Subcutaneous abdominal adipose tissue (tissue), 5 donors: ENCODE results near the gene FUT4.

Source experiments
- H3K27ac ChIP-seq: one replicate; pipeline ENCODE4 v1.7.0; 2013; ENCODE audit warnings: low read depth, mild to moderate bottlenecking, inconsistent platforms, low read length, moderate library complexity
- H3K27me3 ChIP-seq, 5 donors: one replicate each; pipeline ENCODE4 v1.7.0; 2013; ENCODE audit warnings: low read length in 5 of 5, inconsistent platforms in 1 of 5; ENCODE audit not compliant: control insufficient read depth in 5 of 5, insufficient read depth in 4 of 5
- H3K36me3 ChIP-seq, 5 donors: one replicate each; pipeline ENCODE4 v1.7.0; 2013; ENCODE audit warnings: low read length in 5 of 5; ENCODE audit not compliant: control insufficient read depth in 5 of 5, insufficient read depth in 5 of 5
- H3K4me1 ChIP-seq, 5 donors: one replicate each; pipeline ENCODE4 v1.7.0; 2013; ENCODE audit warnings: low read length in 5 of 5, mild to moderate bottlenecking in 3 of 5, moderate library complexity in 1 of 5; ENCODE audit not compliant: control insufficient read depth in 5 of 5, insufficient read depth in 5 of 5
- H3K4me3 ChIP-seq, 5 donors: one replicate each; pipeline ENCODE4 v1.7.0; 2013; ENCODE audit warnings: low read length in 5 of 5, low read depth in 1 of 5
- H3K9ac ChIP-seq, 5 donors: one replicate each; pipeline ENCODE4 v1.7.0; 2013; ENCODE audit warnings: low read length in 5 of 5, mild to moderate bottlenecking in 4 of 5, moderate library complexity in 3 of 5
- H3K9me3 ChIP-seq, 5 donors: one replicate each; pipeline ENCODE4 v1.7.0; 2013; ENCODE audit warnings: low read length in 5 of 5; ENCODE audit not compliant: control insufficient read depth in 5 of 5
- donor health status: healthy.
- donor health status: healthy.
- donor health status: healthy.
- donor health status: healthy.
- donor health status: healthy.

Gene FUT4

DNA sequence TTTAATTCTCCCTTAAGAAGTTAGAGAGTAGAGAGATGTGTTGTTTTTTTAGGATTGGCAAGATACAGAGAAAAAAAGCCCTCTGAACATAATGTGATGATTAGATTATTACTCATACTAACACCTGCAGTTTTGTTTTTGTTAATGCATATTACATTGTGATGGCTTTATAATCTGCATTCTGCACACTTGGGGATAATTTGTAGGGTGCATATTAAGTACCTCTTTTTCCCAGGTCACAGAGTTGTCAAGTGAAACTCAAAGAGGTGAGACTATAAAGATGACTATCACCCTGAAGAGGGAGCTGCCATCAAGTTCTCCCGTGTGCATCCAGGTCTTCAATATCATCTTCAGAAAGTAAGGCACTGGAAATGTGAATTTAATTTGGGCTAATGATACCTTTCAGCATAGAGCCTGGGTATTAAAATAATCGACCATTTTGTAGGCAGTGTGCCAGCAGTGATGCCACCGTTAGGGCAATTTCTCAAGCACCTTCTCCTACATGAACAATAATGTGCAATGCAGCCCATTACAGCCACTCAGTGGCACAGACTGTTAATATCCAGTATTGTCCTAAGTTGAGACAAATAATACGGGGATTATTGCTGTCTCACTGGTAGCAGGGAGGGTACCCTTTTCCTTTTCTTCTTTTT is 39.6 kb downstream of the FUT4 start:
- Histone ChIP-seq H3K9me3 (no peaks in the 10 kb centered on the region), H3K4me1 (peaks cover 0 to 8% (median 4%) of the 10 kb centered on the region in 5 donors), H3K27me3 (no peaks in the 10 kb centered on the region), H3K36me3 (peaks cover 0 to 4% (median 2%) of the 10 kb centered on the region in 5 donors), H3K4me3 (no peak overlapping the region), H3K27ac (no peak overlapping the region), H3K9ac (no peak overlapping the region)

- H3K4me3 ChIP-seq, result no peak overlapping the region
- H3K36me3 ChIP-seq, result peaks cover 0 to 5% (median 3%) of the 10 kb centered on the region in 5 donors
- H3K27ac ChIP-seq, result no peak overlapping the region
- H3K27me3 ChIP-seq, result no peaks in the 10 kb centered on the region
- H3K9me3 ChIP-seq, result no peaks in the 10 kb centered on the region
- no peak overlapping the region for H3K9ac ChIP-seq
- H3K4me1 ChIP-seq, result peaks cover 0 to 8% (median 4%) of the 10 kb centered on the region in 5 donors
Measured at GRCh38 chr11:94583866-94584500, 40.3 kb downstream of the FUT4 start.

GRCh38 chr11:94584978-94585377 is 41.3 kb downstream of the FUT4 start:
- Histone ChIP-seq H3K9ac (no peak overlapping the region), H3K27me3 (no peaks in the 10 kb centered on the region), H3K36me3 (peaks cover 8 to 11% (median 8%) of the 10 kb centered on the region in 5 donors), H3K9me3 (no peaks in the 10 kb centered on the region), H3K4me1 (peaks cover 0 to 8% (median 4%) of the 10 kb centered on the region in 5 donors), H3K27ac (no peak overlapping the region), H3K4me3 (no peak overlapping the region)

DNA sequence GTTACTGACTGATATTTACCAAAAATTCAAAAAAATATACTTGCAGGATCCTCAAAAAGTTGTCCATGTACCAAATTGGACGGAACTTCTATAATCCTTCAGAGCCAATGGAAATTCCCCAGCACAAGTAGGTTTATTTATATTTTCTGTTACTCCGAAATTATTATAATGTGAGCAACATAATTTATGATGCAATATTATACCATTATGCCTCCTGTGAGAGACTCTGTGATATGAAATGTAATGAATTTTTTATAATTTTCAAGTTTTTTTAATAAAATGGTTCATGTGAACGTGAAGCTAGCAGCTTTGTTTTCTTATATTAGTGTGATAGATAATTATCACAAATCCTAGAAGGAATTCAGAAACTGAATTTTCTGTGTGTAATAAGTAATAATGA is 41.7 kb downstream of the FUT4 start:
- no peaks in the 10 kb centered on the region for H3K27me3 ChIP-seq
- no peak overlapping the region for H3K4me3 ChIP-seq
- no peaks in the 10 kb centered on the region for H3K9me3 ChIP-seq
- no peak overlapping the region for H3K27ac ChIP-seq
- peaks cover 9 to 12% (median 11%) of the 10 kb centered on the region in 5 donors for H3K36me3 ChIP-seq
- peaks cover 0 to 8% (median 4%) of the 10 kb centered on the region in 5 donors for H3K4me1 ChIP-seq
- no peak overlapping the region for H3K9ac ChIP-seq

DNA sequence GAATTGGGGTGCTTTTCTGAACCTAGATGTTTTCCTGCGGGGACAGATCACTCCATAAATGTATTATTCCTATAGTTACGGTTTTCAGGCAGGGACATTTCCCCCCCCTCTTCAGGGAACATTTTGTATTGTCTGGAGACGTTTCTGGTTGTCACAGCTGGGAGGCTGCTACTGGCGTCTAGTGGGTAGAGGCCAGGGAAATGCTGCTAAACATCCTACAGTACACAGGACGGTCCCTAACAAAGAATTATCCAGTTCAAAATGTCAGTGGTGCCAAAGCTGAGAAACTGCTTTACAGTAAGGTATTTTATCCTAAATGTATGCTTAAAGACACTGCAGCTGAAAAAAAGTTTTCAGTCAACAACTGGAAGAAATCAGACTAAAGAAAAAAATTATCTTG is 42.8 kb downstream of the FUT4 start:
- Histone ChIP-seq H3K4me1 (peaks cover 0 to 8% (median 4%) of the 10 kb centered on the region in 5 donors), H3K36me3 (peaks cover 9 to 20% (median 19%) of the 10 kb centered on the region in 5 donors), H3K27me3 (no peaks in the 10 kb centered on the region), H3K9ac (no peak overlapping the region), H3K9me3 (no peaks in the 10 kb centered on the region), H3K4me3 (no peak overlapping the region), H3K27ac (no peak overlapping the region)

DNA sequence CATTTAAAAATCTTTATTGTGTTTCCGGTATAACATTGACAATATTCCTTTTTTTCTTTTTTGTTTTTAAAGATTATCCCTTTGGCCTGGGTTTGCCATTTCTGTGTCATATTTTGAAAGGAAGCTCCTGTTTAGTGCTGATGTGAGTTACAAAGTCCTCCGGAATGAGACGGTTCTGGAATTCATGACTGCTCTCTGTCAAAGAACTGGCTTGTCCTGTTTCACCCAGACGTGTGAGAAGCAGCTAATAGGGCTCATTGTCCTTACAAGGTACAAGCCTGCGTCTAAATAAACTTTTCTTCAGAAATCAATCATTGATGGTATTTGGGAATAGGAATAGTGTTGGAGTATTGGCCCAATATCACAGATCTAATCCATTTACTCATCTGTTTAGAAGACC is 43.3 kb downstream of the FUT4 start:
- H3K27me3 ChIP-seq, result no peaks in the 10 kb centered on the region
- no peaks in the 10 kb centered on the region for H3K9me3 ChIP-seq
- H3K4me1 ChIP-seq, result peaks cover 0 to 8% (median 4%) of the 10 kb centered on the region in 5 donors
- no peak overlapping the region for H3K27ac ChIP-seq
- peaks cover 9 to 20% (median 19%) of the 10 kb centered on the region in 5 donors for H3K36me3 ChIP-seq
- no peak overlapping the region for H3K9ac ChIP-seq
- H3K4me3 ChIP-seq, result no peak overlapping the region

DNA sequence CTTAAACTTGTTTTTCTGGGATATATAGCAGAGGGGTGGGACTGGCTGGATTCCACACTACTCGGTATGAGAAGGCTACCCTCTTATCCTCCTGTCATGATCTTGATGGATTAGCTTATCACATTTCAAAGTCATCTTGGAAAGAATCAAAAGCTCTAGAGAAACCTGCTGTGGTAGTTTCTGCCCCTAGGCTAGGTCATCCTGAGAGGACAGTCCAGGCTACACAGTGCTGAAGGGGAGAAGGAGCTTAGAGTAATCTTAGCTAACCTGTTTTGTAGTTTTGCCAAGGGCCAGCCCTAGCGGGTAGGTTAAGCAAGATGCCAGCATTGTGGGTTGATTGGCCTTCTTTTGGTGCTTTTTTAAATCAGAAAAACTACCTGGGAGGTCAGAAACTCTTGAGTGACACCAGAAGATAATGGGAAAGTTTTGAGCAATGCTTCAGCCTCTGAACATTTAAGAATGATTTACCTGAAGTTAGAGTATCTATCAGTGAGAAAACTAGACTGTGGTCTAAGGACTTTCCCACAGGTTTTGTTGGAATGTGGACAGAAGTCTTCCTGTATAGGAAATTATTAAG is 44.7 kb downstream of the FUT4 start:
- H3K4me1 ChIP-seq, result peaks cover 0 to 8% (median 4%) of the 10 kb centered on the region in 5 donors
- no peak overlapping the region for H3K27ac ChIP-seq
- H3K36me3 ChIP-seq, result peaks cover 9 to 23% (median 19%) of the 10 kb centered on the region in 5 donors
- no peak overlapping the region for H3K4me3 ChIP-seq
- no peak overlapping the region for H3K9ac ChIP-seq
- no peaks in the 10 kb centered on the region for H3K9me3 ChIP-seq
- H3K27me3 ChIP-seq, result no peaks in the 10 kb centered on the region

- Histone ChIP-seq H3K27ac (no peak overlapping the region), H3K36me3 (peaks cover 10 to 28% (median 24%) of the 10 kb centered on the region in 5 donors), H3K9me3 (no peaks in the 10 kb centered on the region), H3K9ac (no peak overlapping the region), H3K4me3 (no peak overlapping the region), H3K4me1 (no peaks in the 10 kb centered on the region), H3K27me3 (no peaks in the 10 kb centered on the region)
Measured at GRCh38 chr11:94590352-94591041, 46.8 kb downstream of the FUT4 start.

- Histone ChIP-seq H3K4me1 (no peaks in the 10 kb centered on the region), H3K36me3 (peaks cover 16 to 41% (median 32%) of the 10 kb centered on the region in 5 donors), H3K9me3 (no peaks in the 10 kb centered on the region), H3K27me3 (no peaks in the 10 kb centered on the region), H3K4me3 (no peak overlapping the region), H3K27ac (no peak overlapping the region), H3K9ac (no peak overlapping the region)
Measured at GRCh38 chr11:94593030-94593429, 49.3 kb downstream of the FUT4 start.

GRCh38 chr11:94595076-94595475 is 51.4 kb downstream of the FUT4 start:
- Histone ChIP-seq H3K27ac (no peak overlapping the region), H3K36me3 (peaks cover 7 to 36% (median 24%) of the 10 kb centered on the region in 5 donors), H3K27me3 (no peaks in the 10 kb centered on the region), H3K9me3 (no peaks in the 10 kb centered on the region), H3K9ac (no peak overlapping the region), H3K4me1 (no peaks in the 10 kb centered on the region), H3K4me3 (no peak overlapping the region)
